GM12878 (cell line): ENCODE data around the gene ARMCX6. TPM values are rescaled to one million over a fixed set of nuclear protein-coding genes. Genes with fewer than 3 reads are reported as not detected.

Source experiments
- ATAC-seq: fragments of 200-7000 bp; cut with Tn5 transposase; 3 replicates; pipeline ENCODE4 v1.9.1; 2020; ENCODE audit warnings: mild to moderate bottlenecking, moderate library complexity
- BruUV-seq: library from RNA; stranded (reverse); fragments of 400-500 nt; replicated peaks from 2 replicates; lab custom pipeline; 2021; lab: Mats Ljungman, UMichigan
- CTCF ChIA-PET: fragments of 300-600 bp; sonication (Branson Sonifier 250); formaldehyde crosslinking; extraction: SDS; loops from one replicate; lab custom pipeline; 2021; ENCODE audit warnings: inconsistent platforms; lab: Yijun Ruan, JAX
- POLR2A ChIA-PET: fragments of 350-600 bp; formaldehyde crosslinking; extraction: SDS; loops from one replicate; lab custom pipeline; 2021; ENCODE audit warnings: inconsistent platforms; lab: Charles Lee
- RAD21 ChIA-PET: fragments of 300-600 bp; sonication (Branson Sonifier 250); formaldehyde crosslinking; loops from one replicate; lab custom pipeline; 2023; ENCODE audit warnings: antibody characterized with exemption; ENCODE audit not compliant: unreplicated experiment; lab: Charles Lee
- SMC1A ChIA-PET: fragments of 300-600 bp; sonication (Branson Sonifier 250); formaldehyde crosslinking; loops from one replicate; lab custom pipeline; 2023; ENCODE audit not compliant: unreplicated experiment, uncharacterized antibody; lab: Charles Lee
- DNase-seq: peaks from one replicate; pipeline ENCODE4 v3.0.0-alpha.2; 2011; ENCODE audit warnings: low read depth, low spot score
- FAIRE-seq: peaks from 3 replicates; lab custom pipeline; 2011; peaks lifted over from hg19 to GRCh38; lab: Jason Lieb, UNC
- H2AFZ ChIP-seq: 2 replicates; pipeline ENCODE4 v1.6.0; 2011; ENCODE audit warnings: low read depth, low read length, control low read depth; ENCODE audit not compliant: control insufficient read depth
- H3K27ac ChIP-seq: 2 replicates; pipeline ENCODE4 v1.5.1; 2011; ENCODE audit warnings: control low read depth; ENCODE audit not compliant: control insufficient read depth, insufficient read depth
- H3K27me3 ChIP-seq, 2 experiments: replicated peaks in 1 of 2; 2 replicates each; pipeline versions ENCODE4 v1.6.0 to v1.6.1; 2011; ENCODE audit warnings: low read length in 1 of 2; ENCODE audit not compliant: control insufficient read depth in 2 of 2, insufficient read depth in 2 of 2
- H3K36me3 ChIP-seq, 2 experiments: 2 replicates each; pipeline ENCODE4 v1.5.1; 2011; ENCODE audit warnings: low read length in 1 of 2; ENCODE audit not compliant: control insufficient read depth in 2 of 2, insufficient read depth in 2 of 2
- H3K4me1 ChIP-seq: 2 replicates; pipeline ENCODE4 v1.6.1; 2011; ENCODE audit warnings: mild to moderate bottlenecking, low read length, moderate library complexity, mixed read lengths; ENCODE audit not compliant: control insufficient read depth, insufficient read depth
- H3K4me2 ChIP-seq: 2 replicates; pipeline ENCODE4 v1.6.0; 2011; ENCODE audit warnings: control low read depth; ENCODE audit not compliant: control insufficient read depth, insufficient read depth
- H3K4me3 ChIP-seq: fragments of 200-600 bp; sonication (generic); 2 replicates; pipeline ENCODE4 v1.5.1; 2016
- H3K79me2 ChIP-seq: 2 replicates; pipeline ENCODE4 v1.6.0; 2011; ENCODE audit warnings: low read length; ENCODE audit not compliant: control insufficient read depth, insufficient read depth
- H3K9ac ChIP-seq: 2 replicates; pipeline ENCODE4 v1.8.0; 2011; ENCODE audit warnings: low read length, control low read depth, mixed read lengths; ENCODE audit not compliant: control insufficient read depth, insufficient read depth
- H3K9me3 ChIP-seq: replicated peaks from 3 replicates; pipeline ENCODE4 v1.5.1; 2011; ENCODE audit warnings: mild to moderate bottlenecking, low read length; ENCODE audit not compliant: control insufficient read depth, insufficient read depth
- H4K20me1 ChIP-seq: 2 replicates; pipeline ENCODE4 v1.6.0; 2011; ENCODE audit not compliant: control insufficient read depth, insufficient read depth
- CBX5 ChIP-seq: sonication (generic); IDR thresholded peaks from 2 replicates; pipeline ENCODE4 v1.6.1; 2016; ENCODE audit warnings: low read depth, moderate library complexity, mild to moderate bottlenecking, inconsistent platforms
- CHD4 ChIP-seq: fragments of 200-600 bp; sonication (generic); IDR thresholded peaks from 2 replicates; pipeline ENCODE4 v1.6.1; 2016; ENCODE audit warnings: mild to moderate bottlenecking
- E2F8 ChIP-seq: fragments of 450-650 bp; IDR thresholded peaks from 2 replicates; pipeline ENCODE4 v1.6.1; 2018; ENCODE audit warnings: mild to moderate bottlenecking, low read depth, moderate library complexity; ENCODE audit not compliant: partially characterized antibody
- FOXM1 ChIP-seq: IDR thresholded peaks from 2 replicates; pipeline ENCODE4 v1.6.1; 2012; ENCODE audit warnings: low read depth, mild to moderate bottlenecking, inconsistent platforms, low read length, moderate library complexity
- IKZF2 ChIP-seq, 2 experiments: fragments of 450-650 bp; IDR thresholded peaks; 2 replicates each; pipeline ENCODE4 v1.6.1; 2017; ENCODE audit warnings: mild to moderate bottlenecking in 2 of 2, moderate library complexity in 2 of 2
- JUNB ChIP-seq: IDR thresholded peaks from 2 replicates; pipeline ENCODE4 v1.6.1; 2016; ENCODE audit warnings: antibody characterized with exemption, mild to moderate bottlenecking
- KDM1A ChIP-seq: fragments of 200-600 bp; sonication (generic); IDR thresholded peaks from 2 replicates; pipeline ENCODE4 v1.6.1; 2016; ENCODE audit warnings: borderline replicate concordance
- NFIC ChIP-seq: IDR thresholded peaks from 2 replicates; pipeline ENCODE4 v1.6.1; 2012; ENCODE audit warnings: low read depth, mild to moderate bottlenecking, inconsistent platforms, low read length, moderate library complexity
- POLR2AphosphoS2 ChIP-seq: IDR thresholded peaks from 2 replicates; pipeline ENCODE4 v1.6.1; 2011; ENCODE audit warnings: low read depth, mild to moderate bottlenecking, low read length, improper control_type of control experiment, moderate library complexity
- POU2F2 ChIP-seq: IDR thresholded peaks from 3 replicates; pipeline ENCODE4 v1.6.1; 2011; ENCODE audit warnings: low read depth, mild to moderate bottlenecking, low read length, borderline replicate concordance
- SP1 ChIP-seq: IDR thresholded peaks from one replicate; pipeline ENCODE4 v1.6.1; 2011; ENCODE audit warnings: low read depth, low read length
- SUPT20H ChIP-seq: IDR thresholded peaks from 2 replicates; pipeline ENCODE4 v1.6.1; 2011; ENCODE audit warnings: low read depth, mild to moderate bottlenecking, low read length, moderate library complexity, borderline replicate concordance; ENCODE audit not compliant: control insufficient read depth
- ZNF207 ChIP-seq: fragments of 450-650 bp; IDR thresholded peaks from 2 replicates; pipeline ENCODE4 v1.6.1; 2014; ENCODE audit warnings: antibody characterized with exemption, mild to moderate bottlenecking, borderline replicate concordance
- ZNF24 ChIP-seq: fragments of 450-650 bp; IDR thresholded peaks from 2 replicates; pipeline ENCODE4 v1.6.1; 2017; ENCODE audit warnings: antibody characterized with exemption, mild to moderate bottlenecking
- WGBS: methylation state at CpG from one replicate; pipeline ENCODE4 v1.1.6; 2016; ENCODE audit warnings: low lambda C conversion rate; ENCODE audit not compliant: insufficient replicate concordance, insufficient coverage; ENCODE audit errors: missing lambda C conversion rate; 5-methylcytosine and 5-hydroxymethylcytosine counted together
- in situ Hi-C: fragments of 300-500 bp; cut with MboI; formaldehyde crosslinking; loops from 9 replicates; pipeline ENCODE4 v1.14.3; 2018; ENCODE audit warnings: mixed read lengths
- intact Hi-C: fragments of 100-400 bp; cut with micrococcal nuclease; formaldehyde crosslinking; loops from one replicate; pipeline ENCODE4 v1.14.2; 2022; ENCODE audit not compliant: unreplicated experiment
- polyA plus RNA-seq, 11 experiments: library from polyadenylated mRNA; depleted of rRNA in 4 of 11; unstranded in 6 of 11; stranded (reverse) in 5 of 11; fragments of >200 nt; fragmentation: Nextera tagmentation in 4 of 11; fragmentation: Illumina TruSeq in 1 of 11; extraction: Ambion mirVana in 4 of 11; extraction: Trizol in 1 of 11; gene quantifications; 1 replicate in 1 of 11; 2 replicates in 10 of 11; pipeline versions ENCODE4 v1.2.1 to v1.2.3, GENCODE V29; 2011 to 2016; ENCODE audit warnings: inconsistent platforms in 2 of 11, missing spikeins in 2 of 11, low read depth in 1 of 11
- total RNA-seq, 4 experiments: library from RNA; depleted of rRNA in 3 of 4; stranded (reverse); fragments of >200 nt in 3 of 4; fragmentation: Illumina TruSeq in 1 of 4; extraction: Trizol in 1 of 4; gene quantifications; 2 replicates each; pipeline versions ENCODE4 v1.2.1 to v1.2.3, GENCODE V29; 2013 to 2021
- TF ChIP-seq, protein P1 (sequence below): fragments of 150-350 bp; IDR thresholded peaks from 2 replicates; pipeline ENCODE4 v1.6.1; 2016; ENCODE audit warnings: low read depth, low read length
- TF ChIP-seq, protein P2 (sequence below): fragments of 450-650 bp; IDR thresholded peaks from 2 replicates; pipeline ENCODE4 v1.6.1; 2018; ENCODE audit warnings: borderline replicate concordance, mild to moderate bottlenecking; ENCODE audit not compliant: partially characterized antibody

The ARMCX6 gene
- total and polyA plus RNA-seq, 10 of the 15 experiments (the other 5 are each of a cell fraction or from before 2014, with no cell fraction given), result 34.7 to 72.3 (median 48.6) TPM

GRCh38 chrX:101642093-101642492, 24.3 kb upstream of the ARMCX6 start:
- H4K20me1 ChIP-seq, result no peaks in the 10 kb centered on the region
- WGBS, result 0% methylated on average over 1 of the region's 1 CpG
- POLR2A ChIA-PET, result interaction anchor here (0.9 kb wide), 1 partner anchor 15 kb away, joined by 3 read pairs; no protein-coding TSS in a partner anchor
- intact Hi-C loops (no loop called here), in situ Hi-C loops (no loop called here)
- H3K4me3 ChIP-seq, result no peak overlapping the region
- ATAC-seq (no peak), DNase-seq (no peak), FAIRE-seq (no peak)
- no peak for TF ChIP-seq E2F8
- TF ChIP-seq, protein P1, sequence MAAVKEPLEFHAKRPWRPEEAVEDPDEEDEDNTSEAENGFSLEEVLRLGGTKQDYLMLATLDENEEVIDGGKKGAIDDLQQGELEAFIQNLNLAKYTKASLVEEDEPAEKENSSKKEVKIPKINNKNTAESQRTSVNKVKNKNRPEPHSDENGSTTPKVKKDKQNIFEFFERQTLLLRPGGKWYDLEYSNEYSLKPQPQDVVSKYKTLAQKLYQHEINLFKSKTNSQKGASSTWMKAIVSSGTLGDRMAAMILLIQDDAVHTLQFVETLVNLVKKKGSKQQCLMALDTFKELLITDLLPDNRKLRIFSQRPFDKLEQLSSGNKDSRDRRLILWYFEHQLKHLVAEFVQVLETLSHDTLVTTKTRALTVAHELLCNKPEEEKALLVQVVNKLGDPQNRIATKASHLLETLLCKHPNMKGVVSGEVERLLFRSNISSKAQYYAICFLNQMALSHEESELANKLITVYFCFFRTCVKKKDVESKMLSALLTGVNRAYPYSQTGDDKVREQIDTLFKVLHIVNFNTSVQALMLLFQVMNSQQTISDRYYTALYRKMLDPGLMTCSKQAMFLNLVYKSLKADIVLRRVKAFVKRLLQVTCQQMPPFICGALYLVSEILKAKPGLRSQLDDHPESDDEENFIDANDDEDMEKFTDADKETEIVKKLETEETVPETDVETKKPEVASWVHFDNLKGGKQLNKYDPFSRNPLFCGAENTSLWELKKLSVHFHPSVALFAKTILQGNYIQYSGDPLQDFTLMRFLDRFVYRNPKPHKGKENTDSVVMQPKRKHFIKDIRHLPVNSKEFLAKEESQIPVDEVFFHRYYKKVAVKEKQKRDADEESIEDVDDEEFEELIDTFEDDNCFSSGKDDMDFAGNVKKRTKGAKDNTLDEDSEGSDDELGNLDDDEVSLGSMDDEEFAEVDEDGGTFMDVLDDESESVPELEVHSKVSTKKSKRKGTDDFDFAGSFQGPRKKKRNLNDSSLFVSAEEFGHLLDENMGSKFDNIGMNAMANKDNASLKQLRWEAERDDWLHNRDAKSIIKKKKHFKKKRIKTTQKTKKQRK, result no peak
- no peak for TF ChIP-seq ZNF24
- TF ChIP-seq POU2F2, result no peak
- TF ChIP-seq CHD4, result no peak
- TF ChIP-seq FOXM1, result no peak
- no peak for TF ChIP-seq ZNF207
- no peak for TF ChIP-seq SUPT20H
- TF ChIP-seq JUNB, result no peak
- no peak for TF ChIP-seq POLR2AphosphoS2
- TF ChIP-seq CBX5, result no peak
- no peak for TF ChIP-seq KDM1A
- no peak for TF ChIP-seq NFIC
- no peak for TF ChIP-seq SP1
- TF ChIP-seq, protein P2, sequence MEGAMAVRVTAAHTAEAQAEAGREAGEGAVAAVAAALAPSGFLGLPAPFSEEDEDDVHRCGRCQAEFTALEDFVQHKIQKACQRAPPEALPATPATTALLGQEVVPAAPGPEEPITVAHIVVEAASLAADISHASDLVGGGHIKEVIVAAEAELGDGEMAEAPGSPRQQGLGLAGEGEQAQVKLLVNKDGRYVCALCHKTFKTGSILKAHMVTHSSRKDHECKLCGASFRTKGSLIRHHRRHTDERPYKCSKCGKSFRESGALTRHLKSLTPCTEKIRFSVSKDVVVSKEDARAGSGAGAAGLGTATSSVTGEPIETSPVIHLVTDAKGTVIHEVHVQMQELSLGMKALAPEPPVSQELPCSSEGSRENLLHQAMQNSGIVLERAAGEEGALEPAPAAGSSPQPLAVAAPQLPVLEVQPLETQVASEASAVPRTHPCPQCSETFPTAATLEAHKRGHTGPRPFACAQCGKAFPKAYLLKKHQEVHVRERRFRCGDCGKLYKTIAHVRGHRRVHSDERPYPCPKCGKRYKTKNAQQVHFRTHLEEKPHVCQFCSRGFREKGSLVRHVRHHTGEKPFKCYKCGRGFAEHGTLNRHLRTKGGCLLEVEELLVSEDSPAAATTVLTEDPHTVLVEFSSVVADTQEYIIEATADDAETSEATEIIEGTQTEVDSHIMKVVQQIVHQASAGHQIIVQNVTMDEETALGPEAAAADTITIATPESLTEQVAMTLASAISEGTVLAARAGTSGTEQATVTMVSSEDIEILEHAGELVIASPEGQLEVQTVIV, result no peak
- TF ChIP-seq IKZF2 (IDR thresholded peaks at IDR 0.05), result no peak
- no peaks in the 10 kb centered on the region for H3K9me3 ChIP-seq
- H3K27ac ChIP-seq, result no peak overlapping the region
- H2AFZ ChIP-seq, result no peak overlapping the region
- SMC1A ChIA-PET, result no interaction called here
- RAD21 ChIA-PET, result no interaction called here
- no peaks in the 10 kb centered on the region for H3K36me3 ChIP-seq
- no peaks in the 10 kb centered on the region for H3K79me2 ChIP-seq
- BruUV-seq, result no TSS peak
- CTCF ChIA-PET, result no interaction called here
- H3K9ac ChIP-seq, result no peak overlapping the region
- no peaks in the 10 kb centered on the region for H3K27me3 ChIP-seq
- H3K4me1 ChIP-seq, result no peaks in the 10 kb centered on the region
- H3K4me2 ChIP-seq, result no peak overlapping the region
